ENCODE measurements around the gene GPR3.

GRCh38 chr1:27368869-27369582 lies 23.4 kb upstream of the GPR3 start:
- TF ChIP-seq CTCF (IDR thresholded peaks at IDR 0.05) (no peak), EP300 (IDR thresholded peaks at IDR 0.05) (no peak), POLR2A (IDR thresholded peaks at IDR 0.05) (no peak), POLR2AphosphoS5 (IDR thresholded peaks at IDR 0.05) (no peak)

Measured in stomach (tissue), 4 donors.